MM.1S (cell line): ENCODE data around the gene SLC25A26.

Experiments
- DNase-seq: peaks from one replicate; pipeline ENCODE4 v3.0.0-alpha.2; 2015
- H2AFZ ChIP-seq: fragments of 300-600 bp; sonication (generic); 2 replicates; pipeline ENCODE4 v1.6.0; 2016; ENCODE audit warnings: antibody characterized with exemption, low read length
- H3F3A ChIP-seq: fragments of 300-600 bp; sonication (generic); 2 replicates; pipeline ENCODE4 v1.6.1; 2016; ENCODE audit warnings: mild to moderate bottlenecking, antibody characterized with exemption, low read length, moderate library complexity, mixed read lengths; ENCODE audit not compliant: insufficient read depth
- H3K27ac ChIP-seq: fragments of 300-600 bp; sonication (generic); 2 replicates; pipeline ENCODE4 v1.5.1; 2016; ENCODE audit warnings: mild to moderate bottlenecking, low read length
- H3K27me3 ChIP-seq: fragments of 300-600 bp; sonication (generic); replicated peaks from 2 replicates; pipeline ENCODE4 v1.6.0; 2016; ENCODE audit warnings: low read length; ENCODE audit not compliant: insufficient read depth
- H3K36me3 ChIP-seq: fragments of 300-600 bp; sonication (generic); replicated peaks from 2 replicates; pipeline ENCODE4 v1.6.1; 2016; ENCODE audit warnings: mild to moderate bottlenecking, low read length, mixed read lengths; ENCODE audit not compliant: insufficient read depth
- H3K4me1 ChIP-seq: fragments of 300-600 bp; sonication (generic); 2 replicates; pipeline ENCODE4 v1.6.1; 2016; ENCODE audit warnings: low read length, mixed read lengths
- H3K4me2 ChIP-seq: fragments of 300-600 bp; sonication (generic); 2 replicates; pipeline ENCODE4 v1.6.0; 2016; ENCODE audit warnings: low read depth, low read length
- H3K4me3 ChIP-seq: fragments of 300-600 bp; sonication (generic); 2 replicates; pipeline ENCODE4 v1.5.1; 2016; ENCODE audit warnings: low read length, mixed read lengths
- H3K79me2 ChIP-seq: fragments of 300-600 bp; sonication (generic); 2 replicates; pipeline ENCODE4 v1.6.1; 2016; ENCODE audit warnings: mixed run types, low read length, mixed read lengths
- H3K9ac ChIP-seq: fragments of 300-600 bp; sonication (generic); 2 replicates; pipeline ENCODE4 v1.6.1; 2016; ENCODE audit warnings: low read length, mixed read lengths
- H3K9me2 ChIP-seq: fragments of 300-600 bp; sonication (generic); replicated peaks from 2 replicates; pipeline ENCODE4 v1.6.1; 2016; ENCODE audit warnings: mild to moderate bottlenecking, low read length, mixed read lengths; ENCODE audit not compliant: insufficient read depth
- H3K9me3 ChIP-seq: fragments of 300-600 bp; sonication (generic); replicated peaks from 2 replicates; pipeline ENCODE4 v1.6.1; 2016; ENCODE audit warnings: mild to moderate bottlenecking, low read length, mixed read lengths; ENCODE audit not compliant: insufficient read depth
- H4K20me1 ChIP-seq: fragments of 300-600 bp; sonication (generic); 2 replicates; pipeline ENCODE4 v1.6.1; 2016; ENCODE audit warnings: mild to moderate bottlenecking, low read length, moderate library complexity, mixed read lengths; ENCODE audit not compliant: insufficient read depth
- EZH2 ChIP-seq: fragments of 300-600 bp; sonication (generic); optimal IDR thresholded peaks from 2 replicates; pipeline ENCODE3; 2017; ENCODE audit warnings: low read depth, mild to moderate bottlenecking, antibody characterized with exemption, low read length, mixed read lengths
- EZH2phosphoT487 ChIP-seq: fragments of 300-600 bp; sonication (generic); IDR thresholded peaks from 2 replicates; pipeline ENCODE4 v1.6.1; 2018; ENCODE audit warnings: antibody characterized with exemption, low read length
- TF ChIP-seq, protein P1 (sequence below): fragments of 300-600 bp; sonication (generic); IDR thresholded peaks from 2 replicates; pipeline ENCODE4 v1.5.1; 2016; ENCODE audit warnings: antibody characterized with exemption, low read length, mixed read lengths

Gene SLC25A26

GRCh38 chr3:66371432-66371831, 150.6 kb downstream of the SLC25A26 start:
- no peak for DNase-seq
- Histone ChIP-seq H3K4me2 (no peak overlapping the region), H3K9ac (no peak overlapping the region), H3K27me3 (no peaks in the 10 kb centered on the region), H2AFZ (no peak overlapping the region), H3K9me3 (no peaks in the 10 kb centered on the region), H3F3A (no peaks in the 10 kb centered on the region), H3K79me2 (no peaks in the 10 kb centered on the region), H4K20me1 (no peaks in the 10 kb centered on the region), H3K4me3 (no peak overlapping the region), H3K27ac (no peak overlapping the region), H3K4me1 (no peaks in the 10 kb centered on the region), H3K9me2 (no peaks in the 10 kb centered on the region), H3K36me3 (no peaks in the 10 kb centered on the region)
- no peak for TF ChIP-seq EZH2
- TF ChIP-seq, protein P1, sequence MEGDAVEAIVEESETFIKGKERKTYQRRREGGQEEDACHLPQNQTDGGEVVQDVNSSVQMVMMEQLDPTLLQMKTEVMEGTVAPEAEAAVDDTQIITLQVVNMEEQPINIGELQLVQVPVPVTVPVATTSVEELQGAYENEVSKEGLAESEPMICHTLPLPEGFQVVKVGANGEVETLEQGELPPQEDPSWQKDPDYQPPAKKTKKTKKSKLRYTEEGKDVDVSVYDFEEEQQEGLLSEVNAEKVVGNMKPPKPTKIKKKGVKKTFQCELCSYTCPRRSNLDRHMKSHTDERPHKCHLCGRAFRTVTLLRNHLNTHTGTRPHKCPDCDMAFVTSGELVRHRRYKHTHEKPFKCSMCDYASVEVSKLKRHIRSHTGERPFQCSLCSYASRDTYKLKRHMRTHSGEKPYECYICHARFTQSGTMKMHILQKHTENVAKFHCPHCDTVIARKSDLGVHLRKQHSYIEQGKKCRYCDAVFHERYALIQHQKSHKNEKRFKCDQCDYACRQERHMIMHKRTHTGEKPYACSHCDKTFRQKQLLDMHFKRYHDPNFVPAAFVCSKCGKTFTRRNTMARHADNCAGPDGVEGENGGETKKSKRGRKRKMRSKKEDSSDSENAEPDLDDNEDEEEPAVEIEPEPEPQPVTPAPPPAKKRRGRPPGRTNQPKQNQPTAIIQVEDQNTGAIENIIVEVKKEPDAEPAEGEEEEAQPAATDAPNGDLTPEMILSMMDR, result no peak

DNA sequence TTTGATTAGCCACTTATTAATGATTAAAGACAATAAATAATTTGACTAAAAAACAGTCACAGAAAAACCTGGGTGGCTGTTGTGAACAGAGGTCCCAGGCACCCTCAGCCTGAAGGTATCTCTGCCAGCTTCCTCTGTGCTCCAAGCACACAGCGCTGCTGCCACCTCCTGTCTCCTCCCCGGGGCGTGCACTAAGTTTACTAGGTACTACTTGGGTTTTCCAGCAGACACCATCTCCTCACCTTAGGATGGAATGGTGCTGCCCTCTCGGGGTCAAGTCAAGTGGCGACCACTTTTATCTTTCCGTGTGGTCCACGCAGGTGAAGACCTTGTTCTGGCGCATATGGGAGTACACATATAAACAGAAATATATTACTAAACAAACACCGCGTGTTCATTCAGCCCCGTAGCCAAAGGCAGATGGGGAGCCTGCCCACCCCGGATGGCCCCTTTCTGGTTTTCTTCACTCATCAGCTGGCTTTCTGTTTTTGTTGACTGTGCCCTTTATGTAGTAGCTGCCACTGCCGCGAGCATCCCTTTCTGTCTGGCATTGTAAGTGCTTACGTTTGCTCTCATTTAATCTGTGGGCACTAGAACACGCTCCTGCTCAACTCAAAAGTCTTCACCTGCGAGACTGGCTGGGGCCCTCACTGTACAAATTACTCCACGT, 152.0 kb downstream of the SLC25A26 start:
- no peak overlapping the region for H3K27ac ChIP-seq
- H3K27me3 ChIP-seq, result no peaks in the 10 kb centered on the region
- H2AFZ ChIP-seq, result no peak overlapping the region
- H4K20me1 ChIP-seq, result no peaks in the 10 kb centered on the region
- H3K4me3 ChIP-seq, result no peak overlapping the region
- H3K79me2 ChIP-seq, result no peaks in the 10 kb centered on the region
- no peak overlapping the region for H3K9ac ChIP-seq
- DNase-seq, result no peak
- no peaks in the 10 kb centered on the region for H3K9me3 ChIP-seq
- no peaks in the 10 kb centered on the region for H3F3A ChIP-seq
- H3K36me3 ChIP-seq, result no peaks in the 10 kb centered on the region
- no peaks in the 10 kb centered on the region for H3K4me1 ChIP-seq
- TF ChIP-seq, protein P1, result no peak
- TF ChIP-seq EZH2phosphoT487 (no peak), EZH2 (no peak)
- H3K9me2 ChIP-seq, result no peaks in the 10 kb centered on the region
- no peak overlapping the region for H3K4me2 ChIP-seq

GRCh38 chr3:66376568-66376967, 155.8 kb downstream of the SLC25A26 start:
- no peak overlapping the region for H3K27ac ChIP-seq
- H3K9me3 ChIP-seq, result no peaks in the 10 kb centered on the region
- H3K27me3 ChIP-seq, result no peaks in the 10 kb centered on the region
- no peaks in the 10 kb centered on the region; the same call in 1 of the 2 replicates for H3K36me3 ChIP-seq
- H3K4me1 ChIP-seq, result no peaks in the 10 kb centered on the region
- DNase-seq, result no peak
- no peak overlapping the region for H2AFZ ChIP-seq
- H3K4me2 ChIP-seq, result no peak overlapping the region
- H3K4me3 ChIP-seq, result no peak overlapping the region
- no peaks in the 10 kb centered on the region for H4K20me1 ChIP-seq
- H3F3A ChIP-seq, result no peaks in the 10 kb centered on the region
- H3K79me2 ChIP-seq, result no peaks in the 10 kb centered on the region
- H3K9me2 ChIP-seq, result no peaks in the 10 kb centered on the region
- no peak overlapping the region for H3K9ac ChIP-seq
- TF ChIP-seq, protein P1, result no peak
- TF ChIP-seq EZH2phosphoT487, result no peak
- no peak for TF ChIP-seq EZH2
